ENCODE results near the gene NIPBL.

Gene NIPBL

GRCh38 chr5:37055383-37055990 is 178.9 kb downstream of the NIPBL start:
- no peak for TF ChIP-seq CTCF (IDR thresholded peaks at IDR 0.05)
- Mint-ChIP-seq H3K4me3 (no peak overlapping the region), H3K27ac (no peak overlapping the region), H3K36me3 (ENCODE audit: low read depth) (peaks cover 71% of the 10 kb centered on the region), H3K4me1 (no peaks in the 10 kb centered on the region), H3K9me3 (no peaks in the 10 kb centered on the region), H3K27me3 (ENCODE audit: low read depth, poor library complexity) (no peaks in the 10 kb centered on the region)
- no peak for DNase-seq

- Mint-ChIP-seq H3K9me3 (no peaks in the 10 kb centered on the region), H3K27me3 (ENCODE audit: low read depth, poor library complexity) (no peaks in the 10 kb centered on the region), H3K36me3 (ENCODE audit: low read depth) (peaks cover 69% of the 10 kb centered on the region), H3K4me1 (no peaks in the 10 kb centered on the region), H3K4me3 (no peak overlapping the region), H3K27ac (no peak overlapping the region)
- no peak for DNase-seq
- TF ChIP-seq CTCF (IDR thresholded peaks at IDR 0.05), result no peak
Observed at GRCh38 chr5:37056762-37057161, 180.2 kb downstream of the NIPBL start.

GRCh38 chr5:37060030-37060429 is 183.5 kb downstream of the NIPBL start:
- TF ChIP-seq CTCF (IDR thresholded peaks at IDR 0.05), result no peak
- no peaks in the 10 kb centered on the region for H3K9me3 Mint-ChIP-seq
- no peak overlapping the region for H3K27ac Mint-ChIP-seq
- H3K4me1 Mint-ChIP-seq, result no peaks in the 10 kb centered on the region
- H3K27me3 Mint-ChIP-seq (ENCODE audit: low read depth, poor library complexity), result peaks cover 3% of the 10 kb centered on the region
- peaks cover 71% of the 10 kb centered on the region for H3K36me3 Mint-ChIP-seq (ENCODE audit: low read depth)
- no peak for DNase-seq
- no peak overlapping the region for H3K4me3 Mint-ChIP-seq

- no peak overlapping the region for H3K4me3 Mint-ChIP-seq
- H3K27me3 Mint-ChIP-seq (ENCODE audit: low read depth, poor library complexity), result peaks cover 3% of the 10 kb centered on the region
- no peaks in the 10 kb centered on the region for H3K9me3 Mint-ChIP-seq
- H3K4me1 Mint-ChIP-seq, result no peaks in the 10 kb centered on the region
- no peak for DNase-seq
- TF ChIP-seq CTCF (IDR thresholded peaks at IDR 0.05), result no peak
- H3K36me3 Mint-ChIP-seq (ENCODE audit: low read depth), result peaks cover 47% of the 10 kb centered on the region
- no peak overlapping the region for H3K27ac Mint-ChIP-seq
Observed at GRCh38 chr5:37063739-37064138, 187.2 kb downstream of the NIPBL start.

- peaks cover 42% of the 10 kb centered on the region for H3K36me3 Mint-ChIP-seq (ENCODE audit: low read depth)
- H3K9me3 Mint-ChIP-seq, result no peaks in the 10 kb centered on the region
- H3K27me3 Mint-ChIP-seq (ENCODE audit: low read depth, poor library complexity), result peaks cover 3% of the 10 kb centered on the region
- TF ChIP-seq CTCF (IDR thresholded peaks at IDR 0.05), result no peak
- no peak overlapping the region for H3K4me3 Mint-ChIP-seq
- H3K27ac Mint-ChIP-seq, result no peak overlapping the region
- no peaks in the 10 kb centered on the region for H3K4me1 Mint-ChIP-seq
- DNase-seq, result no peak
Observed at GRCh38 chr5:37064442-37064841, 187.9 kb downstream of the NIPBL start.

- peaks cover 1% of the 10 kb centered on the region for H3K36me3 Mint-ChIP-seq (ENCODE audit: low read depth)
Observed at GRCh38 chr5:37071487-37071886, 194.9 kb downstream of the NIPBL start.

More at GRCh38 chr5:37071487-37071886, 194.9 kb downstream of the NIPBL start:
- Mint-ChIP-seq H3K27me3 (ENCODE audit: low read depth, poor library complexity) (peaks cover 3% of the 10 kb centered on the region), H3K27ac (no peak overlapping the region), H3K4me1 (no peaks in the 10 kb centered on the region), H3K4me3 (no peak overlapping the region), H3K9me3 (no peaks in the 10 kb centered on the region)
- DNase-seq, result no peak
- no peak for TF ChIP-seq CTCF (IDR thresholded peaks at IDR 0.05)
